Activated CD8-positive, alpha-beta memory T cell treated with anti-CD3 and anti-CD28 coated beads, Interleukin-2, amount 50 U/mL, for 4 hours (primary cell): ENCODE data around the gene PRPF38A.

Source experiments
- DNase-seq: peaks from one replicate; pipeline ENCODE4 v3.0.0-alpha.2; 2020

The PRPF38A gene

DNA sequence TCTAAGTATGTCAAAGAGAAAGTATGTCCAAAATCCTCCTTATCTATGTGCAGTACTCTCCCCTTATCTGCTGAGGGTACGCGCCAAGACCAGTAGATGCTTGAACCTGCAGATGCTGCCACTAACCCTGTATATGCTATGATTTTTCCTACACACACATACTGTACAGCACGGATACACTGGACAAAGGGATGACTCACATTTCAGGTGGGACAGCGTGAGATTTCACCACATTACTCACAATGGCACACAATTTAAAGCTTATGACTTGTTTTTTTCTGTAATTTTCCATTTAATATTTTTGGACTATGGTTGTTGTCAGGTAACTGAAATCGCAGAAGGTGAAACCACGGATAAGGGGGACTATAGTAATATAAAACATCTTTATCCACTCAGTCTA is 4.3 kb upstream of the PRPF38A start:
- DNase-seq, result no peak

DNA sequence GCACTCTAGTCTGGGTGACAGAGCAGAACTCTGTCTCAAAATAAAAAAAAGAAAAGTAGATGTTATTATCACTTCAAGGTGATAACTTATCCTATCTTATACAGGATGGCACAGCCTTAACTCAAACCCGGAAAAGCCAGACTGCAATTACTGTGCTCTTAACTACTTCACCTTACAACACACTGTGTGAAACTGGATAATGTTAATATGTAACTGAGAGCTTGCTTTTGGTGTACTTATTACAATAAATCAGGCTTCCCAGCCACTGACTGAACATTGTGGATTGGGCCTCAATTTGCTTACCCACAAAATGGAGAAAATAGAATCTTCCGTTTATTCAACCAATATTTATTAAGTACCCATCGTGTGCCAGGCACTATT is 1.6 kb upstream of the PRPF38A start:
- no peak for DNase-seq

DNA sequence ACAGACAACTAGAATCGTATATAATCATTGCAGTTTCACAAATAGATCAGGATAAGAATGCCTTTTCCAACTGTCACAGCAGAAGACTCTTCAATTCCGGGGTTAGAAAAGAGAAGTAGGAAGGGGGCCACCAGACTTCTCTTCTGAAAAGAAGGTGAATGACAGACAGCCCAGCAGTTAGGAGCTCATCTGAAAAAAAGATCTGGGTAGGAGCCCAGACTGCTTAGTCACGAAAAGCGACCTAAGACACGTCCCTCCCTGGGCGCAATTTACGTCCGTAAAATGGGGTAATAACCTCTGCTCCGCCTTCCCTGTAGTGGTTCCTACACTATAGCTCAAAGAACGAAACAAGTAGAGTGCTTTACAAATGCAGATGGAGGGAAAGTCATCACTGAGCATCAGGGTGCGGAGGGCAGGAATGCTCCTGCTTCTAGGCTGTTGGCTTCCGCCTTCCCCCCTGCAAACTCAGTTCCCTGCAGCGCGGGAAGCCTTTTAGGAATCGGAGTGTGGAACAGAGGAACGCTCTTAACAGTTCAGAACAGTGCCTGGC is 761 bp upstream of the PRPF38A start:
- peak; percentile 16 for DNase-seq

DNA sequence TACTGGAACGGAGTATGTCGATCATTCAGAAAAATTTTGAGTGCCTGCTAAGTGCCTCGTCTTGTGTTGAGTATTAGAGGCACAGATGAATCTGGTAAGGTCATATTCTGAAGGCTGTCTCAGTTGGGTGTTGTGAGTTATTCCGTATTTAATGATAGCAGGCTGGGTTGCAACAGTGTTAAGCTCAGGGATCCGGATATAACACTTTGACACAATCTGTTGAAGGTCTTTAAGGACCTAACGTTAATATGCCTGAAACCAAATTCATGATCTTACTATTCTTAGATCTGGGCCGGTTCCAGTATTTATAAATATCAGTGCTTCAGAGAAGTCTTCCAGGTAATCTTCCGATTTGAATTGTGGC is 555 bp downstream of the PRPF38A start:
- DNase-seq, result no peak

DNA sequence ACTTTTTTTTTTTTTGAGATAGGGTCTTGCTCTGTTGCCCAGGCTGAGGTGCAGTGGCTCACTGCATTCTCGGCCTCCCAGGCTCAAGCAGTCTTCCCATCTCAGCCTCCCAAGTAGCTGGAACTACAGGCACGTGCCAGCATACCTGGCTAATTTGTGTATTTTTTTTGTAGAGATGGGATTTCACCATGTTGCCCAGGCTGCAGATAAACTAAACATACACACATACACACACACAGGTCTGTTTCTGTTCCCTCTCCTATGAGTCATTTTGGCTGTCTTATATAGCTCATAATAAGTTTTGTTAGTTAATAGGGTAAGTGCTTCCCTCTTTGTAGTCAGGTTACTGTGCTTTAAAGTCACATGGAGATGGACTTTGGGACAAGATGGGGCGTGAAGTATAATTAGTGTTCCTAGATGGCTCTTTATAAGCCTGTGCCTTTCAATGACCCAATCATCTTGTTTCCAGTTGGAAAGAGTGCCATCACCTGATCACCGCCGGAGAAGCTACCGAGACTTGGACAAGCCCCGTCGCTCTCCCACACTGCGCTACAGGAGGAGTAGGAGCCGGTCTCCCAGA is 9.1 kb downstream of the PRPF38A start:
- no peak for DNase-seq

DNA sequence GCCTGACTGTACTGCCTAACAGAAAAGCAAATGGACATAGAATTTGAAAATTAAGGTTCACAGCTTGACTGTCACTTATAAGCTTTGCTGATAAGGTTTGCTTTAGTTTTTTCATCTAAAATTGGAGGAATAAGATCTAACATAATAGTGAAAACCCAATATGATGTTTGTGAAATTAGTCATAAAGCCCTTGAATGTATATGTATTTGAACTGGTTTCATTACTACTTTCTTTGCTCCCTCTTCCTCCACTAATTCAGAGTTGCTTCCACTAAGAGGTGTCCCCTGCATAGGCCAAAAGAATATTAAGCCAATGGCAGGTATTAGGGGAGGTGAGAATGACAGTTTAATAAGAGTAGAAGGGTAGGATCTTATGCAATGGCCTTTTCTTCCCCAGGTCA is 10.5 kb downstream of the PRPF38A start:
- DNase-seq, result no peak

DNA sequence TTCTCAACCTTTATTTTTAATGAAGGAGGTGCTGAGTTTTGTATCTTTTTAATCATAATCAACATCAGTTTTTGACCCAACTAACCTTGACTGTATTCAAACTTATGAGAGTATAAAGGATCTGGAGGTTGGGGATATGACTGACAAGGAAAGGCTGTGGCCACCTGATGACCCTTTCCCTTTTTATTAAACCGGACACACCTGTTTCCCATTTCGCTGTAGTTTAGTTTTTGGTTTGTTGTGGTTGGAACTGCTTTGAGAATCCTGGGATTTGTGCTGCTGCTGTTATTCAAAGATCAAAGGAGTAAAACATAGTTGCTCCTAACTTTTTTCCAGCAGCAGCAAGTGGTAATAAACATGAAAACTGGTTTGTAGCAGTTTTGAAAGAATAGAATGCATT is 12.4 kb downstream of the PRPF38A start:
- DNase-seq, result no peak

DNA sequence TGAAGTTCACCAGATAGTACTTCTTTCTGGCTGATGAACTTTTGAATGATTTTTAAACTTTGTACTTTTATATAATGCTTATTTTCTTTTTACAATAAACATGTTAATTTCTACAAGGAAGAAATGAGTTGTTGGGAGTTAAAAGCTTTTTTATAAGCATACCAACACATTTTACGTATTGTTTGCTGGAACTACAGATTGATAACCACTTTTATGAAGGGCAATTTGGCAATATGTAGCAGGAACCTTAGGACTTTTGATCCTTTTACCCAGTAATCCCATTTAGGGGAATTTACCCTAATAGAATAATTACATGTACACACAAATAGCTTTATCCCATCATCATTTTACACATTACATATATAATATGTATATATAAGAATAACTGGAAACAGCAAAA is 16.3 kb downstream of the PRPF38A start:
- no peak for DNase-seq

DNA sequence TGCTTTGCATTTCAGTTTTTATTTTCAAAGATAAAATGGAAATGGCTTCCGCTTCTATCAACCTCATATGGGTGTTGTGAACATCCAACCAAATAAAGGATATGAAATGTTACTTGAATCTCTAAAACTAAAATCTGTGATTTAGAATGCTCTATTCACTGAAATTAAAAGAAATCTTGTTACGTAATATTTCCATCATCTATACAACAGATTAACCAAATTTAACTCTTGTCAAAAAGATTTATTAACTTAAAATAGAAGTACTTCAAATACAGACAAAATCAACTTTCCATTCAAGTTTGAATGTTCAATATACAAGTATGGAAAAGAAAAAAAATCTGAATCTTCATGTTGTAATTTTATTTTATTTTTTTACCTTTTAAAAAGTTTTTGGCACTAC is 18.7 kb downstream of the PRPF38A start:
- DNase-seq, result no peak

DNA sequence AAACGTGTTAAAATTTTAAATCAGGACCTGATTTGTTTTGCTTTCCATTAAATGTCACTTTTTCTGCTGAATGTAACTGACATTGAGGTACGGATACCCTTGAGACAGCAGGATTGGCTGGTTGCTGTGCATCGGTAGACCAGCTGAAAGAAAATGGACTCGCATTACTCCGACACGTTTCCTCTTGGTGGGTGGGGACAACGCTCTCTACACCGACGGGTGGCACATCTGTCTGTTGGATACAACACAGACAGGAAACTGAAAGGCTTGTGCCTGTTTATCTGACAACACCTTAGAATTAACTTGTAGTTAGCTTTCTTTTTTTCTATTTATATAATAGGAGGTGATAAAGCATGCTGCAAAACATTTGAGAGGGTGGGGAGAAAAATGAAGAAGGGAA is 19.4 kb downstream of the PRPF38A start:
- peak; percentile 61 for DNase-seq

DNA sequence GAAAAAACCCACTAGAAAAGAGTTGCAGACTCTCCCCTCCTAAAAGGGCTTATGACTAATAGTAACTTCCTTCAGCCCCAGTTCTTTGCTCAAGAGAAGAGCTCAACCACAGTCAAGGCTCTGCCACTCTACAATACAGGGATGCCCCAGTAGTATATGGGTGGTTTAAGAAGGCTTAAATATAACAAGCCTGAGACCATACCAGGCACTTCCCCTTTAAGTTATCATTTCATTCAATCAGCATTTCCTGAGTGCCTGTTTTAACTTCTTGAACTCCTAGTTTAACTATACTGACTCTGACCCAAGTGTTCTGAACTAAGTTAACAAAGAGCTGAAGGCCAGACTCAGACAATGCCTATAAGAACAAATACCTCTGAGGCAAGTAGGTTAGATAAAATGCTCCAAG is 19.8 kb downstream of the PRPF38A start:
- DNase-seq, result peak; percentile 18

DNA sequence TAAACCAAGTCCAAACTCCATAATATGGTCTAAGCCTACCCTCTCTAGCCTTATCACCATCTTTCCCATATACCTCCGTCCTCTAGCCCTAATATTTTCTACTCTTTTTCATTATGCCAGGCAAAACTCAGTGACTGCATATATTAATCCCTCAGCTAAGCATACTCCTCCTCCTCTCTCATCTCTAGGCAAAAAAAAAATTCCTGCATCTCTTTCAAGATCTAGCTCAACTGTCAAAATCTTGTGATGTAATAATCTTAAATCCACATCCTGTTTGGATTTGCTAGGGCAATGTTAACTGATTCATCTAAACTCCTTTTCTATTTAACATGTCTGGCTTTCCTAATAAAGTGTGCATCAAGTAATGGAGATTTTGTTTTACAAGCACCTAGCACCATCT is 20.4 kb downstream of the PRPF38A start:
- no peak for DNase-seq

DNA sequence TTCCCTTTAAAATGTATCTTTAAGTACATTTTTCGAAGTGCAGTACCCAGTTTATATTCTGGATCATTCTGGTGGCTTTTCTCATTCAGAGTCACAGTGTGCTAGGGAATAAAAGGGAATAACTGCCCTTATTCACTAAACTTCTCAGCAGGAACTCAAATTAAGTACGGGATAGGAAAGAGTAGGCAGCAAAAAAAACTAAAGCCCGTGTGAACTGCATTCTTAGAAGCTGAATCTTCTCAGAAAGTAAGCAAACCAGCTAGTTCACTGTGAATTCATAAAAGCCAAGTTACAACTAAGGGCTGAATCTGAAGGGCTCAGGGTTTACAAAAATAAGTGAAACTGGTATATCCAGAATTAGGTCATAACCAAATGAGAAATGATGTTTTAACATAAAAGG is 22.0 kb downstream of the PRPF38A start:
- no peak for DNase-seq

DNA sequence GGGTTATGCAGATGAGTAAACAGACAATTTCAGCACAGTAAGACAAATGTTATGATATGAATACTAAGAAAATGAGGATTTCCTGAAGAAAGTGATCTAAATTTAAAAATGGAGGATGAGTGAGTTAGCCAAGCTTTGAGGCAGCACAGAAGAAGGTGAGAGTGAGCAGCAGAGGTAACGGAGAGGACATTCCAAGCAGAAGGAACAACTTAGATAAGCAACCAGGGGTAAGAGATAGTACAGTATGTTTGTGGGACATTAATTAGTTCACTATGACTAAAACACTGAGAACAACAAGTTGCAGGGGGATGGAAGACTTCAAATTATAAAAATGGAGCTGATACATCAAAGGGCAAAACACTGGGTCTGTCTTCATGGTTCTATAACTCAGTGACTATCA is 22.8 kb downstream of the PRPF38A start:
- no peak for DNase-seq

DNA sequence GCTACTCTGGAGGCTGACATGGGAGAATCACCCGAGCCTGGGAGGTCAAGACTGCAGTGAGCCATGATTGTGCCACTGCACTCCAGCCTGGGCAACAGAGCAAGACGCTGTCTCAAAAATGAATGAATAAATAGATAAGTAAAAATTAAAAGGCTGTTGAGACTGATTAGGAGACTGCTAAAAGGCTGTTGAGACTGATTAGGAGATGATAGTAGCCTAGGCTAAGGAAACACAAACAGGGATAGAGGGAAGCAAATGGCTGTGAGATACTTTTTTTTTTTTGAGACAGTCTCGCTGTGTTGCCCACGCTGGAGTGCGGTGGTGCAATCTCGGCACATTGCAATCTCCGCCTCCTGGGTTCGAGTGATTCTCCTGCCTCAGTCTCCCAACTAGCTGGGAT is 28.4 kb downstream of the PRPF38A start:
- no peak for DNase-seq

DNA sequence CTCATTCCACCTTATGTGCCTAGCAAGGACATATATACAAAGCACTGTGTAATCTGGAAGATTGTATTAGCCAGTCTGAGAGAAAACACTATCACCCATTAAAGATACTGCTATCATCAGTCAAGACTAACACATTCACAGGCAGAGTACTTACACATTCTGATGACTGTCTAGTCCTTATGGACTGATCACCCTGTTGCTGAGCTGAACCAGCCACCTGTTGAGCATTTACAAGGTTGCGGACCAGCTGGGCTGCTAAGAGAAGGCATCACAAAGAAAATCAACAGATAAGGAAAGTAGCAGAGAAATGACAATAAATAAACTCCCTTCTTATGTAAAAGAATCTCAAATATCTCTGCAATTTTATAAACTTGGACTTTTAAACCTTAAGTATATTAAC is 30.8 kb downstream of the PRPF38A start:
- DNase-seq, result no peak

DNA sequence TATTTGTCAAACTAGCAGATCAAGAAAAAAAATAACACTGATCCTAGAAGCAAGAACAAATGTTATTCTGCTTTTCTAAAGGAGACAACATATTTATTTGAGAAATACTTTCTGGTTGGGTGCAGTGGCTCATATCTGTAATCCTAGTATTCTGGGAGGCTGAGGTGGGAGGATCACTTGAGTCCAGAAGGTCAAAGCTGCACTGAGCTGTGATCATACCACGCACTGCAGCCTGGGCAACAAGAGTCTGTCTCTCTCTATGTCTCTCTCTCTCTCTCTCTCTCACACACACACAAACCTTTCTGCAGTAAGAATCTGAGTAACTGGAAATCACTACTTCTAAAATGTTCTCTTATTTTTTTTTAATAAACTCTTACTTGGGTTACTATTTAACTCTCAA is 31.2 kb downstream of the PRPF38A start:
- no peak for DNase-seq

DNA sequence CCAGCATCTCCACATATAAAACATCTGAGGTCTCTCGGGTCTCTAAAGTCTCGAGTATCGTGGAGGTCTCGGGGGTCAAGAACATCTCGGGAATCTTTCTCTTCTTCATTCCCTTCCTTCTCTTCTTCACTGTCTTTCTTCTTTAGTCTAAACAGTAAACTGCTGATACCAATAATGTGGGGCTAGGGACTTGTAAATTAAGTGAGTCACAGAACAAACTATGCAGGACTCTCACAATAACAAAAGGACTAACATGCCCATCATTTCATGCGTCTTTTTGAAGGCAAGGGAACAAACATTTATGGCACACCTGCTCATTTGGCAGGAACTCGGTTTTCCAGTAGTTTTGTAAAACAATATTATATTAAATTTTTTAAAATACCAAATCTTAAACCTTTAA is 32.4 kb downstream of the PRPF38A start:
- DNase-seq, result no peak

DNA sequence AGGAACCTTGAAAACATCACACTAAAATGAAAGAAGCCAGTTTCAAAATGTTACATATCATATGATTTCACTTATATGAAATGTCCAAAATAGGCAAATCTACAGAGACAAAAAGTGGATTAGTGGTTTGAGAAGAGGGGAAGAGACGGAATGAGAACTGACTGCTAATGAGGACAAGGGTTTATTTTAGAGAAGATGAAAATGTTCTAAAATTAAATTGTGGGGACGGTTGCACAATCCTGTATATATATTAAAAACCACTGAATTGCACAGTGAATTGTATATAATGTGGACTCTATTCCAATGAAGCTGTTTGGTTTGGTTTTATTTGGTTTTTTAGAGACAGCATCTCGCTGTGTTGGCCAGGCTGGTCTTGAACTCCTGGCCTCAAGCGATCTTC is 35.6 kb downstream of the PRPF38A start:
- DNase-seq, result no peak

DNA sequence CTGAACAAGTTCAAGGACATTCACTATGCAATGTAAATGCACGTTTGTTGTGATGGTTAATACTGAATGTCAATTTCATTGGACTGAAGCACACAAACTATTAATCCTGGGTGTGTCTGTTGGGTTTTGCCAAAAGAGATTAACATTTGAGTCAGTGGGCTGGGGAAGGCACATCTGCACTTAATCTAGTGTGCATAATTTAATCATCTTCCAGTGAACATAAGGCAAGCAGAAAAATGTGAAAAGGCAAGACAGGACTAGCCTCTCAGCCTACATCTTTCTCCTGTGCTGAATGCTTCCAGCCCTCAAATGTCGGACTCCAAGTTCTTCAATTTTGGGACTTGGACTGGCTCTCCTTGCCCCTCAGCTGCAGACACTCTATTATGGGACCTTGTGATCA is 40.1 kb downstream of the PRPF38A start:
- no peak for DNase-seq

DNA sequence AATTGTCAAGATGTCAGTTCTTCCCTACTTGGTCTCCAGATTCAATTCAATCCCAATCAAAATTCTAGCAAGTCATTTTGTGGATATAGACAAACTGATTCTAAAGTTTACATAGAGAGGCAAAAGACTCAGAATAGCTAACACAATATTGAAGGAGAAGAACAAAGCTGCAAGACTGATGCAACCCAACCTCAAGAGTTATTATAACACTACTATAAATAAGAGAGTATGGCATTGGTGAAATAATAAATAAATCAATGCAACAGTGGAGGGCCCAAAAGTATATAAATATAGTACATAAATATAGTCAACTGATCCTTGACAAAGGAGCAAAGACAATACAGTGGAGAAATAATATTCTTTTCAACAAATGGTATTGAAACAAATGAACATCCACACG is 49.7 kb downstream of the PRPF38A start:
- DNase-seq, result no peak

DNA sequence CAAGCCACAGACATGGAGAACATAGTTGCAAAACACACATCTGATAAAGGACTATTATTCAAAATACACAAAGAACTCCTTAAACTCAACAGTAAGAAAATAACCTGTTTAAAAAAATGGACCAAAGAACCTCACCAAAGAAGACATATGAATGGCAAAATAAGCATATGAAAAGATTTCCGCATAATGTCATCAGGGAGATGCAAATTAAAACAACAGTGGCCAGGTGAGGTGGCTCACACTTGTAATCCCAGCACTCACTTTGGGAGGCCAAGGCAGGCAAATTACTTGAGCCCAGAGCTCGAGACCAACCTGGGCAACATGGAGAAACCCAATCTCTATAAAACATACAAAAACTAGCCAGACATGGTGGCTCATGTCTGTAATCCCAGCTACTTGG is 50.4 kb downstream of the PRPF38A start:
- DNase-seq, result no peak

DNA sequence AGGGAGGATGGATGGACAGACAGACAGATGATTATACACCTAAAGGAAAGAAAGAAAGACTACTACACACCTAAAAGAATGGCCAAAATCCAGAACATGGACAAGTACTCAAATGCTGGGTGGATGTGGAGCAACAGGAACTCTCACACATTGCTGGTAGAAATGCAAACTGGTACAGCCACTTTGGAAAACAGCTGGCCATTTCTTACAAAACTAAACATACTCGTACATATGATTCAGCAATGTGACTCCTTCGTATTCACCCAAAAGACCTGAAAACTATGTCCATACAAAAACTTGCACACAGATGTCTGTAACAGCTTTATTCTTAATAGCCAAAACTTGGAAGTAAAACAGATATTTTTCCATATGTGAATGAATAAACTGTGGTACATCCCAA is 51.3 kb downstream of the PRPF38A start:
- DNase-seq, result no peak

DNA sequence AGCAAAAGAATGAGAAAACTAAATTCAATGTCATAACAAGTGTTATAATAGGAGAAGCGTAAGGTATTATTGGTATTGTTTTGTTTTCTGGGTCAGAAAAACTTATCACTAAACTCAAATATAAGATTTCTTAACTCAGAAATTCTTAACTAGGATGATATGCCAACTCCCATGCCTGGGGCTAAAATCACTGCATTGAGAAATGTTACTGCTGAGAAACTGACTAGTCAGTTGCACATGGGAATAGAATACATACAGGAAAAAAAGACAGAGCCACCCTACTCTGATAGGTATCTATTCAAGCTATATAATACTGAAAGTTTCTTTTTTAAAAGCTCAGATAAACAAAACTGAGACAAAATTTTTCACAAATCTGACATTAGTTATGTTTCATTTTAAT is 56.3 kb downstream of the PRPF38A start:
- DNase-seq, result no peak

DNA sequence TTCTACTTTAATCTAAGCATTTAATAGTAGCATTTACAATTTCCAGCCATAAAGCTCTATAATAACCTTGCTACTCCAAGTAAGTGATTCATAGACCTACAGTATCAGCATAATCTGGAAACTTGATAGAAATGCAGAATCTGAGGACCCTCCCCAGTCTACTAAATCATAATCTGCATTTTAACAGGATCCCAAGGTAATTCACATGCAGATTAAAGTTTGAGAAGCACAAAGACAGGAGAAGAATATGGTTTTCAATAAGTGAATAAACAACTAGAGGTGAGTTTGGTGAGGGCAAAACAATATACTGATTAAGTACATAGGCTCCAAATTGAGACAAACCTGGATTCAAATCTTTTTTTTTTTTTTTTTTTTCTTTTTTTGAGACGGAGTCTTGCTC is 57.4 kb downstream of the PRPF38A start:
- DNase-seq, result no peak

DNA sequence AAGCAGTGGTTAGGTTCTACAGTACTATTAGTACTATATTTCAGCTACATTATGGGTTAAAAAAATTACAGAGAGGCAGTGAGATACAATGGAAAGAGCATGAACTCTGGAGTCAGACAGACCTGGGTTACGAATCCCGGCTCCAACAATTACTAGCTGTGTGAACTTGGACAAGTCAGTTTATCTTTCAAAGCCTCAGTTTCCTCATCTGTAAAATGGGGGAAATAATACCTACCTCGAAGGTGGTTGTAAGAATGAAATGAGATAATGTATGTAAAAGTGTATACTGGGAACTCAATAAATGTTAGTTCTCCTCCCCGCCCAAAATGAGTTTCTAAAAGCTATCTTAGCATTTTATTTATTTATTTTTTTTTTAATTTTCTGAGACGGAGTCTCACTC is 59.5 kb downstream of the PRPF38A start:
- no peak for DNase-seq
